ENCODE data around the gene PRDM16. TPM values are rescaled to one million over a fixed set of nuclear protein-coding genes. Genes with fewer than 3 reads are reported as not detected.

Gene PRDM16
- total RNA-seq, 1 experiment from 2014 or later = 5.3 TPM

- Mint-ChIP-seq H3K4me3 (ENCODE audit: unreplicated experiment) (no peak overlapping the region), H3K27me3 (ENCODE audit: insufficient read depth, unreplicated experiment) (no peaks in the 10 kb centered on the region), H3K27ac (ENCODE audit: unreplicated experiment) (no peak overlapping the region), H3K36me3 (ENCODE audit: insufficient read depth, unreplicated experiment) (no peaks in the 10 kb centered on the region), H3K4me1 (ENCODE audit: low read depth, unreplicated experiment) (no peaks in the 10 kb centered on the region), H3K9me3 (ENCODE audit: unreplicated experiment) (no peaks in the 10 kb centered on the region)
- H3K4me1 ChIP-seq = no peaks in the 10 kb centered on the region
- TF ChIP-seq CTCF (IDR thresholded peaks at IDR 0.05; ENCODE audit: insufficient read depth in 1 of 2, low read depth in 1 of 2, low read length in 1 of 2, severe bottlenecking in 1 of 2, unreplicated experiment in 1 of 2) = no peak
- H3K36me3 ChIP-seq (ENCODE audit: control insufficient read depth, insufficient read depth, low read length) = no peaks in the 10 kb centered on the region
- POLR2A ChIA-PET = no interaction called here
- intact Hi-C loops (cut with micrococcal nuclease; ENCODE audit: unreplicated experiment) = no loop called here
- no peak for DNase-seq
- no peak overlapping the region for H3K4me3 ChIP-seq (ENCODE audit: low read depth, low read length)
- CTCF ChIA-PET = no interaction called here
- BruUV-seq (replicated peaks) = no TSS peak
- H3K27me3 ChIP-seq (replicated peaks; ENCODE audit: control insufficient read depth, insufficient read depth, low read length) = no peaks in the 10 kb centered on the region
- no peaks in the 10 kb centered on the region for H3K9me3 ChIP-seq
Measured at GRCh38 chr1:3114846-3115245, 45.8 kb downstream of the PRDM16 start.

DNA sequence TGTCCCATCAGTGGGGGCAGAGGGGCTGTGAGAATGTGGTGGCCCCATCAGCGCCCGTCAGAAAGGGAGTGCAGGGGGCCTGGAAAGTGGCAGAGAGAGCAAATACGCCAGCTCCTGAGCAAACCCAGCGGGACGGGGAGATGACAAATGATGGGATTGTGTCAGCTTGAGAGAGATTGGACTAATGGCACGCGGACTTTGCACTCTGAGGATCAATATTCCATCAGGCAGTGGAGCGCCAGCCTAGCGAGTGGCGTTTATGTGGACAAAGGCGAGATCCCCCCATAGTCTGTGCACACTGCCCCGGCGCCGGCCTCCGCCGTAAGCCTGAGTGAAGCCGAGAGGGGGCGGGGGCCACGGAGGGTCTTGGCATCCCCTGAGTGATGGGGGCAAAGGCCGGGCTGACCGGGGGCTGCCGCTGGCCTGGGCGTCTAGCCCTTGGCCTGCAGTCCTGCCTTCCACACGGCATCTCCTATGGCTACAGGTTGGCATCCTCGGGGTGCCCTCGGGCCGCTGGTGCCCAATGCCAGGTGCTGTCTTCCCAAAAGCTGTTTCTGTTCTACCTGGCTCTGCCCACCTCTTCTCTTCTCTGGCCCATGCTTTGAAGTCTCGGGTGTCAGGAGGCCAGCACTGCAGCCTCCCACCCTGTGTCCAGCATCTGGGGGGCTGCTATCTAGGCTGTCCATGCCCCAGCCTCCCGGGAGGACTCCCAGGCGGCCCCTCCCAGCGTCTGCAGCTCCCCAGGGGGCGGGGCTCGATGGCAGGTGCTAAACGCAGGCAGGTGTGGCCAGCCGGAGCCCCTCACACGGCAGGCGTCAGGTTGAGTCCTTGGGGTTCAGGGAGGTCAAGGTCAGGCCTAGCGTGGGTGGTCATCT is 46.5 kb downstream of the PRDM16 start:
- no peaks in the 10 kb centered on the region for H3K4me1 ChIP-seq
- no peaks in the 10 kb centered on the region for H3K9me3 ChIP-seq
- H3K9me3 Mint-ChIP-seq (ENCODE audit: unreplicated experiment) = no peaks in the 10 kb centered on the region
- no peaks in the 10 kb centered on the region for H3K36me3 ChIP-seq (ENCODE audit: control insufficient read depth, insufficient read depth, low read length)
- H3K4me3 Mint-ChIP-seq (ENCODE audit: unreplicated experiment) = no peak overlapping the region
- H3K27me3 Mint-ChIP-seq (ENCODE audit: insufficient read depth, unreplicated experiment) = no peaks in the 10 kb centered on the region
- no peaks in the 10 kb centered on the region for H3K36me3 Mint-ChIP-seq (ENCODE audit: insufficient read depth, unreplicated experiment)
- no peaks in the 10 kb centered on the region for H3K4me1 Mint-ChIP-seq (ENCODE audit: low read depth, unreplicated experiment)
- H3K27ac Mint-ChIP-seq (ENCODE audit: unreplicated experiment) = no peak overlapping the region
- intact Hi-C loops (cut with micrococcal nuclease; ENCODE audit: unreplicated experiment) = no loop called here
- H3K4me3 ChIP-seq (ENCODE audit: low read depth, low read length) = no peak overlapping the region
- CTCF ChIA-PET = no interaction called here
- POLR2A ChIA-PET = no interaction called here
- BruUV-seq (replicated peaks) = no TSS peak
- no peak for TF ChIP-seq CTCF (IDR thresholded peaks at IDR 0.05; ENCODE audit: insufficient read depth in 1 of 2, low read depth in 1 of 2, low read length in 1 of 2, severe bottlenecking in 1 of 2, unreplicated experiment in 1 of 2)
- DNase-seq = no peak
- no peaks in the 10 kb centered on the region for H3K27me3 ChIP-seq (replicated peaks; ENCODE audit: control insufficient read depth, insufficient read depth, low read length)

DNA sequence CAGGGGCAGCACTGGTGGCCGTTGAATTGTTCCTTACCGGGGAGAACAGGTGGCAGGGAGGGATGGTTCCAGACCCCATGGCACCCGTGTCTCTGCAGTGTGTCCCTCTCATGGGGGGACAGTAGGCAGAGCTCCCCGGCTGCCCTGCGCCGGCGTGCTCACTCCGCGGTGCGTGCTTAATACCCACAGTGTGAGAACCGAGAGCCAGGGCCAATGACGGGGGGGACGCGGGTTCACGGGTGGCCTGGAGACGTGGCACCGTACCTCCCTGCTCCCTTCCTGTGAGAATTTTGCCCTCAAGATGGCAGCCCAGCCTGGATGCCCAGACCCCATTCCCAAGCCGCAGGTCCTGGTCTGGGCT is 47.1 kb downstream of the PRDM16 start:
- Histone ChIP-seq H3K9me3 (no peaks in the 10 kb centered on the region), H3K36me3 (ENCODE audit: control insufficient read depth, insufficient read depth, low read length) (no peaks in the 10 kb centered on the region), H3K4me1 (no peaks in the 10 kb centered on the region), H3K27me3 (replicated peaks; ENCODE audit: control insufficient read depth, insufficient read depth, low read length) (no peaks in the 10 kb centered on the region), H3K4me3 (ENCODE audit: low read depth, low read length) (no peak overlapping the region)
- no peak for DNase-seq
- Mint-ChIP-seq H3K27me3 (ENCODE audit: insufficient read depth, unreplicated experiment) (no peaks in the 10 kb centered on the region), H3K27ac (ENCODE audit: unreplicated experiment) (no peak overlapping the region), H3K4me1 (ENCODE audit: low read depth, unreplicated experiment) (no peaks in the 10 kb centered on the region), H3K36me3 (ENCODE audit: insufficient read depth, unreplicated experiment) (no peaks in the 10 kb centered on the region), H3K9me3 (ENCODE audit: unreplicated experiment) (no peaks in the 10 kb centered on the region), H3K4me3 (ENCODE audit: unreplicated experiment) (no peak overlapping the region)
- CTCF ChIA-PET = no interaction called here
- intact Hi-C loops (cut with micrococcal nuclease; ENCODE audit: unreplicated experiment) = no loop called here
- BruUV-seq (replicated peaks) = no TSS peak
- POLR2A ChIA-PET = no interaction called here
- TF ChIP-seq CTCF (IDR thresholded peaks at IDR 0.05; ENCODE audit: insufficient read depth in 1 of 2, low read depth in 1 of 2, low read length in 1 of 2, severe bottlenecking in 1 of 2, unreplicated experiment in 1 of 2) = no peak
